Vagina (tissue), 2 donors: ENCODE measurements around the gene NEUROD2. TPM values are rescaled to one million over a fixed set of nuclear protein-coding genes. Genes with fewer than 3 reads are reported as not detected.
A peak's percentile ranks its signal among the peaks of the same experiment; 100 is the strongest.

Experiments used
- DNase-seq, 2 donors: peaks; one replicate each; pipeline ENCODE4 v3.0.0-alpha.2; 2017; ENCODE audit errors: extremely low spot score in 2 of 2
- H3K27ac ChIP-seq: fragments of 200-600 bp; sonication (generic); one replicate; pipeline ENCODE4 v1.5.1; 2019
- H3K27me3 ChIP-seq: fragments of 200-600 bp; sonication (generic); one replicate; pipeline ENCODE4 v1.5.1; 2019
- H3K36me3 ChIP-seq, 2 donors: fragments of 200-600 bp; sonication (generic); one replicate each; pipeline ENCODE4 v1.5.1; 2017 to 2019
- H3K4me1 ChIP-seq: fragments of 200-600 bp; sonication (generic); one replicate; pipeline ENCODE4 v1.5.1; 2019
- H3K4me3 ChIP-seq, 2 donors: fragments of 200-600 bp; sonication (generic); 1 replicate in 1 of 2; 2 replicates in 1 of 2; pipeline ENCODE4 v1.5.1; 2016 to 2019
- H3K9me3 ChIP-seq: fragments of 200-600 bp; sonication (generic); one replicate; pipeline ENCODE4 v1.5.1; 2019
- CTCF ChIP-seq, 3 experiments: fragments of 450-650 bp in 2 of 3; fragments of 200-600 bp in 1 of 3; sonication (generic) in 1 of 3; IDR thresholded peaks; one replicate each; pipeline ENCODE4 v1.5.1; 2017 to 2019; ENCODE audit warnings: antibody characterized with exemption in 3 of 3, mild to moderate bottlenecking in 2 of 3, moderate library complexity in 2 of 3
- POLR2A ChIP-seq, 2 donors: fragments of 450-650 bp; IDR thresholded peaks; one replicate each; pipeline ENCODE4 v1.6.1; 2017; ENCODE audit warnings: antibody characterized with exemption in 2 of 2, mild to moderate bottlenecking in 2 of 2, moderate library complexity in 2 of 2
- POLR2AphosphoS5 ChIP-seq, 2 donors: sonication (generic); formaldehyde crosslinking; IDR thresholded peaks; one replicate each; pipeline ENCODE4 v1.9.0; 2017; ENCODE audit warnings: antibody characterized with exemption in 2 of 2, mild to moderate bottlenecking in 2 of 2, low read depth in 1 of 2; ENCODE audit not compliant: insufficient read depth in 1 of 2
- intact Hi-C: fragments of 100-400 bp; cut with DNase I; formaldehyde crosslinking; loops from one replicate; pipeline ENCODE4 v1.15.1; 2023
- total RNA-seq: library from RNA; depleted of rRNA; stranded (reverse); fragments of >200 nt; gene quantifications from one replicate; pipeline ENCODE4 v1.2.3, GENCODE V29; 2016

The NEUROD2 gene
- total RNA-seq, 1 donor from 2014 or later = not detected

- intact Hi-C loops = no loop called here
- peak overlapping the region; percentile 9 to 18 for H3K4me3 ChIP-seq
- TF ChIP-seq CTCF (IDR thresholded peaks at IDR 0.05) = no peak
- TF ChIP-seq POLR2A (IDR thresholded peaks at IDR 0.05) = no peak
- no peak for TF ChIP-seq POLR2AphosphoS5 (IDR thresholded peaks at IDR 0.05; ENCODE audit: insufficient read depth in 1 of 2, low read depth in 1 of 2)
- no peaks in the 10 kb centered on the region for H3K9me3 ChIP-seq
- H3K27me3 ChIP-seq = peaks cover 36% of the 10 kb centered on the region
- H3K27ac ChIP-seq = no peak overlapping the region
- no peaks in the 10 kb centered on the region for H3K36me3 ChIP-seq
- peaks cover 34% of the 10 kb centered on the region for H3K4me1 ChIP-seq
- DNase-seq = no peak
Observed at GRCh38 chr17:39606434-39607056, 1.2 kb downstream of the NEUROD2 start.

DNA sequence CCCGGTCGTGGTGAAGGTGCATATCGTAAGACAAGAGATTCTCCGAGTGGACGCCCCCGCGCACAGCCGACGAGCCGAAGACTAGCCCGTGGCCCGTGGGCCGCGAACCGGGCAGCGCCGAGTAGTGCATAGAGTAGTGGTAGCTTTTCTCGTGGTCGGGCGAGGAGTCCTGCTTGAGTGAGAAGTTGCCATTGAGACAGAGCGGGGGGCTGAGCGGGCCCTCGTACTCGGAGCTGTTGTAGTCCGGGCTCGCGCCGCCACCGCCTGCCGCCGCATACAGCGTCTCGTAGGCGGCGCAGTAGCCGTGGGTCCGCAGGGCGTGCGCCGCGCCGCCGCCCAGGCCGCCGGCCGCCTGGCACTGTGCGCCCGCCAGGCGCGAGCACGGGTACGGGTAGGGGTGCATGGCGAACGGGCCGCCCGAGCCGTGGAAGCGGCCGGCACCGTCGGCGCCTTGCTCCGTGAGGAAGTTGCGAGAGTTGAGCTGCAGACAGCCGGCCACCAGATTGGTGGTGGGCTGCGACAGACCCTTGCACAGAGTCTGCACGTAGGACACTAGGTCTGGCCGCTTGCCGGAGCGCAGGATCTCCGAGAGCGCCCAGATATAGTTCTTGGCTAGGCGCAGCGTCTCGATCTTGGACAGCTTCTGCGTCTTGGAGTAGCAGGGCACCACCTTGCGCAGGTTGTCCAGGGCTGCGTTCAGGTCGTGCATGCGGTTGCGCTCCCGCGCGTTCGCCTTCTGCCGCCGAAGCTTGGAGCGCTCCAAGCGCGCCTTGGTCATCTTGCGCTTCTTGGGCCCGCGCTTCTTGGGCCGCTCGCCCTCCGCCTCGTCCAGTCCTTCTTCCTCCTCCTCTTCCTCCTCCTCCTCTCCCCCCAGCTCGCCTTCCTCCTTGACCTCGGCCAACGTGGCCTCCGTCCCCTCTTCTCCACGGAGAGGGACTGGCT lies 2.0 kb downstream of the NEUROD2 start:
- H3K27me3 ChIP-seq = peaks cover 36% of the 10 kb centered on the region
- no peak overlapping the region for H3K27ac ChIP-seq
- H3K4me1 ChIP-seq = peaks cover 34% of the 10 kb centered on the region
- no peak for DNase-seq
- intact Hi-C loops = no loop called here
- H3K4me3 ChIP-seq = peak overlapping the region; percentile 9 to 18
- TF ChIP-seq CTCF (IDR thresholded peaks at IDR 0.05) (no peak), POLR2AphosphoS5 (IDR thresholded peaks at IDR 0.05; ENCODE audit: insufficient read depth in 1 of 2, low read depth in 1 of 2) (no peak), POLR2A (IDR thresholded peaks at IDR 0.05) (no peak)
- H3K9me3 ChIP-seq = no peaks in the 10 kb centered on the region
- no peaks in the 10 kb centered on the region for H3K36me3 ChIP-seq

- Histone ChIP-seq H3K27ac (no peak overlapping the region), H3K27me3 (peaks cover 40% of the 10 kb centered on the region), H3K4me1 (peaks cover 34% of the 10 kb centered on the region), H3K36me3 (no peaks in the 10 kb centered on the region), H3K4me3 (no peak overlapping the region), H3K9me3 (no peaks in the 10 kb centered on the region)
- DNase-seq = no peak
- TF ChIP-seq POLR2A (IDR thresholded peaks at IDR 0.05) (no peak), CTCF (IDR thresholded peaks at IDR 0.05) (no peak), POLR2AphosphoS5 (IDR thresholded peaks at IDR 0.05; ENCODE audit: insufficient read depth in 1 of 2, low read depth in 1 of 2) (no peak)
- intact Hi-C loops = no loop called here
Observed at GRCh38 chr17:39604911-39605491, 2.7 kb downstream of the NEUROD2 start.

DNA sequence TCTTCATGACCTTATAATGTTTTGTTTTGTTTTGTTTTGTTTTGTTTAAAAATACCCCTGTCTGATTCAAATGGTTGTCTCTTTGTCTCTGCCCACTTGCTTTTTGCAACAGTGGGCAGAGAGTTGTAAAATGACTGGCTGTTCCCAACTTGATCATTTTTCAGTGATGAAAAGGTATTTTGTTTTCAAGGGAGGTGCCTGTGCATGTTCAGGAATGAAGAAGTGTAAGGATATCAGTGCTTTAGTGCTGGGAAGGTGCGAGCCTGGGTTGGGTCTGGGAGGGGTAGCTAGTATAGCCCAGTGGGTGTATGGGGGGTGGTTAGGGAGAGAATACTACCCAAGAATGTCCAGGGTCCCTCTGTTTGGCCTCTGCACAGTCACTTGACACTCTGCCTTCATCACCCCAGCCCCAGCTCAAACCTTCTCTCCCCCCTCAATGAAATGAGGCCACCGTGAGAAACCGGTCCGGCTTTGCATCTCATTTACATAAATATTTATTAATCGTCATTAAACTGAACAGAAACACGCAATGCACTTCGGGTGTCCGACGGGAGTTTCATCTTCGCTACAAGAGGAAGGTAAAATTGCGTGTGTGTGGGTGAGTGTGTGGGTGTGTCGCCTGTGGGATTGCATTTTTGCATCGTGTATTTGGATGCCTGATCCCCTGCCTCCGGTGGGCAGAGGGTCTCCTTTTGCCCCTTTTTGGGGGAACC lies 4.3 kb downstream of the NEUROD2 start:
- peaks cover 50% of the 10 kb centered on the region for H3K4me1 ChIP-seq
- intact Hi-C loops = no loop called here

More for the DNA sequence above, 4.3 kb downstream of the NEUROD2 start:
- DNase-seq = no peak
- no peaks in the 10 kb centered on the region for H3K9me3 ChIP-seq
- no peaks in the 10 kb centered on the region for H3K36me3 ChIP-seq
- TF ChIP-seq POLR2AphosphoS5 (IDR thresholded peaks at IDR 0.05; ENCODE audit: insufficient read depth in 1 of 2, low read depth in 1 of 2) (no peak), CTCF (IDR thresholded peaks at IDR 0.05) (no peak), POLR2A (IDR thresholded peaks at IDR 0.05) (no peak)
- no peak overlapping the region for H3K27ac ChIP-seq
- no peak overlapping the region for H3K4me3 ChIP-seq
- H3K27me3 ChIP-seq = peaks cover 54% of the 10 kb centered on the region
